Upper lobe of left lung (tissue), 6 donors: ENCODE results near the gene C2. TPM values are rescaled to one million over a fixed set of nuclear protein-coding genes. Genes with fewer than 3 reads are reported as not detected.

ENCODE experiments used
- ATAC-seq, 2 donors: fragments of 200-7000 bp; cut with Tn5 transposase; one replicate each; pipeline ENCODE4 v1.9.1; 2022; ENCODE audit warnings: mild to moderate bottlenecking in 2 of 2, moderate library complexity in 2 of 2; ENCODE audit not compliant: low FRiP score in 2 of 2
- DNase-seq, 2 donors: peaks; one replicate each; pipeline ENCODE4 v3.0.0-alpha.2; 2019 to 2020
- H3K27ac ChIP-seq, 4 donors: fragments of 200-600 bp; sonication (generic); one replicate each; pipeline ENCODE4 v1.5.1; 2016 to 2019
- H3K27me3 ChIP-seq, 4 donors: fragments of 200-600 bp; sonication (generic); one replicate each; pipeline ENCODE4 v1.5.1; 2017 to 2019
- H3K36me3 ChIP-seq, 4 donors: fragments of 200-600 bp; sonication (generic); one replicate each; pipeline ENCODE4 v1.5.1; 2016 to 2019
- H3K4me1 ChIP-seq, 4 donors: fragments of 200-600 bp; sonication (generic); one replicate each; pipeline ENCODE4 v1.5.1; 2018 to 2019
- H3K4me3 ChIP-seq, 4 donors: fragments of 200-600 bp; sonication (generic); one replicate each; pipeline ENCODE4 v1.5.1; 2017 to 2019; ENCODE audit warnings: mild to moderate bottlenecking in 2 of 4, moderate library complexity in 1 of 4
- H3K9me3 ChIP-seq, 4 donors: fragments of 200-600 bp; sonication (generic); one replicate each; pipeline ENCODE4 v1.5.1; 2018 to 2019
- EP300 ChIP-seq, 4 donors: sonication (generic); formaldehyde crosslinking; IDR thresholded peaks; one replicate each; pipeline ENCODE4 v1.5.1; 2017; ENCODE audit warnings: antibody characterized with exemption in 4 of 4, control low read depth in 2 of 4
- POLR2A ChIP-seq, 4 donors: fragments of 450-650 bp; IDR thresholded peaks; one replicate each; pipeline ENCODE4 v1.5.1; 2016 to 2017; ENCODE audit warnings: antibody characterized with exemption in 4 of 4, mild to moderate bottlenecking in 2 of 4
- POLR2AphosphoS5 ChIP-seq, 2 donors: sonication (generic); formaldehyde crosslinking; IDR thresholded peaks; one replicate each; pipeline ENCODE4 v1.5.1; 2017; ENCODE audit warnings: antibody characterized with exemption in 2 of 2
- WGBS, 2 donors: methylation state at CpG; one replicate each; pipeline ENCODE4 v1.1.5; 2017 to 2018; 5-methylcytosine and 5-hydroxymethylcytosine counted together
- total RNA-seq, 6 donors: library from RNA; depleted of rRNA in 4 of 6; stranded (reverse); fragments of >200 nt in 4 of 6; gene quantifications; one replicate each; pipeline versions ENCODE4 v1.1.0 to v1.2.1, GENCODE V29; 2016 to 2021
- TF ChIP-seq, protein P1 (sequence below), 6 experiments: fragments of 450-650 bp in 4 of 6; fragments of 200-600 bp in 2 of 6; sonication (generic) in 2 of 6; IDR thresholded peaks; one replicate each; pipeline ENCODE4 v1.5.1; 2016 to 2019; ENCODE audit warnings: antibody characterized with exemption in 6 of 6
- donor health status: DM: no; HTN: no; CAD: no; lungs with moderate emphysema.
- donor health status: DM: no; HTN: yes; CAD: no; lungs with severe emphysema.

The C2 gene
- total RNA-seq, 6 donors from 2014 or later: 119 to 322 (median 233) TPM

- Histone ChIP-seq H3K36me3 (peaks cover 21 to 76% (median 57%) of the 10 kb centered on the region in 4 donors), H3K27ac (no peak overlapping the region), H3K9me3 (no peaks in the 10 kb centered on the region), H3K4me1 (peaks cover 10 to 17% (median 14%) of the 10 kb centered on the region in 4 donors), H3K27me3 (no peaks in the 10 kb centered on the region), H3K4me3 (no peak overlapping the region)
- ATAC-seq: no peak
- DNase-seq: peak in 1 of 2 donors; percentile 73
- 95 to 97% methylated on average over 28 of the region's 28 CpGs for WGBS, 2 donors
- TF ChIP-seq, protein P1, sequence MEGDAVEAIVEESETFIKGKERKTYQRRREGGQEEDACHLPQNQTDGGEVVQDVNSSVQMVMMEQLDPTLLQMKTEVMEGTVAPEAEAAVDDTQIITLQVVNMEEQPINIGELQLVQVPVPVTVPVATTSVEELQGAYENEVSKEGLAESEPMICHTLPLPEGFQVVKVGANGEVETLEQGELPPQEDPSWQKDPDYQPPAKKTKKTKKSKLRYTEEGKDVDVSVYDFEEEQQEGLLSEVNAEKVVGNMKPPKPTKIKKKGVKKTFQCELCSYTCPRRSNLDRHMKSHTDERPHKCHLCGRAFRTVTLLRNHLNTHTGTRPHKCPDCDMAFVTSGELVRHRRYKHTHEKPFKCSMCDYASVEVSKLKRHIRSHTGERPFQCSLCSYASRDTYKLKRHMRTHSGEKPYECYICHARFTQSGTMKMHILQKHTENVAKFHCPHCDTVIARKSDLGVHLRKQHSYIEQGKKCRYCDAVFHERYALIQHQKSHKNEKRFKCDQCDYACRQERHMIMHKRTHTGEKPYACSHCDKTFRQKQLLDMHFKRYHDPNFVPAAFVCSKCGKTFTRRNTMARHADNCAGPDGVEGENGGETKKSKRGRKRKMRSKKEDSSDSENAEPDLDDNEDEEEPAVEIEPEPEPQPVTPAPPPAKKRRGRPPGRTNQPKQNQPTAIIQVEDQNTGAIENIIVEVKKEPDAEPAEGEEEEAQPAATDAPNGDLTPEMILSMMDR (IDR thresholded peaks at IDR 0.05): no peak
- TF ChIP-seq POLR2AphosphoS5 (IDR thresholded peaks at IDR 0.05) (no peak), POLR2A (IDR thresholded peaks at IDR 0.05) (no peak)
Measured at GRCh38 chr6:31954511-31954910, 27.0 kb downstream of the C2 start.

GRCh38 chr6:31956796-31957195 is 29.3 kb downstream of the C2 start:
- Histone ChIP-seq H3K36me3 (peaks cover 22 to 73% (median 51%) of the 10 kb centered on the region in 4 donors), H3K4me3 (no peak overlapping the region), H3K27ac (no peak overlapping the region), H3K4me1 (peaks cover 17 to 25% (median 19%) of the 10 kb centered on the region in 4 donors), H3K9me3 (no peaks in the 10 kb centered on the region), H3K27me3 (no peaks in the 10 kb centered on the region)
- 92 to 95% methylated on average over 3 of the region's 3 CpGs for WGBS, 2 donors
- DNase-seq: no peak
- TF ChIP-seq POLR2A (IDR thresholded peaks at IDR 0.05) (no peak), EP300 (IDR thresholded peaks at IDR 0.05) (no peak), POLR2AphosphoS5 (IDR thresholded peaks at IDR 0.05) (no peak)
- TF ChIP-seq, protein P1 (IDR thresholded peaks at IDR 0.05): no peak
- ATAC-seq: no peak

DNA sequence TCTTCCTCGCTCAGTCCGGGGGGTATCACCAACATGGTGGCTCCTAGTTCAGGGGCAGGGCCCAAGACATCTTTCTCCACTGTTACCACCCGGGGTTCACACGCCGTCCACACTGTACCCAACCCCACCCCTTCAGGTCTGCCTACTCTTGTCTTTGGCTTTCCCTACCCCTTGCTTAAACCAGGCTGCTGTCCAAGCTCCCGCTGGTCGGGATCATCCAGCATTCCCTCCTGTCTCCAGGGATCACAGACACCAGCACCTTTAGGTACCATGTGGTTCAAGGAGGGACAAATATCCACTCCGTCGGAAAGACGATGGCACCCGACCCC is 30.9 kb downstream of the C2 start:
- peaks cover 35 to 73% (median 59%) of the 10 kb centered on the region in 4 donors for H3K36me3 ChIP-seq
- H3K27ac ChIP-seq: peak overlapping the region; percentile 85 to 90 (median 88)
- H3K9me3 ChIP-seq: no peaks in the 10 kb centered on the region
- DNase-seq: no peak
- peak in 1 of 2 donors; percentile 12 for ATAC-seq
- TF ChIP-seq POLR2A (IDR thresholded peaks at IDR 0.05) (no peak), POLR2AphosphoS5 (IDR thresholded peaks at IDR 0.05) (no peak), EP300 (IDR thresholded peaks at IDR 0.05) (no peak)
- TF ChIP-seq, protein P1 (IDR thresholded peaks at IDR 0.05): no peak
- H3K4me3 ChIP-seq: peak overlapping the region; percentile 74 to 94 (median 78)
- 10 to 13% methylated on average over 11 of the region's 11 CpGs for WGBS, 2 donors
- H3K27me3 ChIP-seq: no peaks in the 10 kb centered on the region
- H3K4me1 ChIP-seq: peaks cover 17 to 21% (median 19%) of the 10 kb centered on the region in 4 donors

- no peaks in the 10 kb centered on the region for H3K9me3 ChIP-seq
- peak in 3 of 4 donors; percentile 44 to 79 (median 65) for TF ChIP-seq POLR2A (IDR thresholded peaks at IDR 0.05)
- TF ChIP-seq POLR2AphosphoS5 (IDR thresholded peaks at IDR 0.05): peak; percentile 93 to 96
- TF ChIP-seq, protein P1 (IDR thresholded peaks at IDR 0.05): no peak
- peak in 1 of 4 donors; percentile 37 for TF ChIP-seq EP300 (IDR thresholded peaks at IDR 0.05)
- 1 to 2% methylated on average over 41 to 51 of the region's 59 CpGs for WGBS, 2 donors
- no peaks in the 10 kb centered on the region for H3K27me3 ChIP-seq
- peak; percentile 98 to 99 for DNase-seq
- peaks cover 34 to 73% (median 60%) of the 10 kb centered on the region in 4 donors for H3K36me3 ChIP-seq
- ATAC-seq: peak; percentile 99
- peak within 1 kb of the TSS; percentile 74 to 94 (median 78) for H3K4me3 ChIP-seq
- peaks cover 17 to 21% (median 19%) of the 10 kb centered on the region in 4 donors for H3K4me1 ChIP-seq
- H3K27ac ChIP-seq: peak within 1 kb of the TSS; percentile 85 to 90 (median 88)
Measured at GRCh38 chr6:31958741-31959739, 31.5 kb downstream of the C2 start, which contains the start of the genes NELFE and SKIC2. Gene NELFE (minus strand): TSS chr6:31958971. CDS start chr6:31958446, 525 bp downstream. Gene SKIC2 (plus strand): TSS chr6:31959175. CDS start chr6:31959193, 18 bp downstream.
